ENCODE results near the gene TIAM2. TPM values are rescaled to one million over a fixed set of nuclear protein-coding genes. Genes with fewer than 3 reads are reported as not detected.

The TIAM2 gene
- total and polyA plus RNA-seq, 9 of the 15 experiments (the other 6 are each of a cell fraction or from before 2014, with no cell fraction given) = 0.73 to 6.5 (median 4.3) TPM

GRCh38 chr6:155064303-155064702 lies 69.2 kb downstream of the TIAM2 start (continued):
- TF ChIP-seq, protein P1, sequence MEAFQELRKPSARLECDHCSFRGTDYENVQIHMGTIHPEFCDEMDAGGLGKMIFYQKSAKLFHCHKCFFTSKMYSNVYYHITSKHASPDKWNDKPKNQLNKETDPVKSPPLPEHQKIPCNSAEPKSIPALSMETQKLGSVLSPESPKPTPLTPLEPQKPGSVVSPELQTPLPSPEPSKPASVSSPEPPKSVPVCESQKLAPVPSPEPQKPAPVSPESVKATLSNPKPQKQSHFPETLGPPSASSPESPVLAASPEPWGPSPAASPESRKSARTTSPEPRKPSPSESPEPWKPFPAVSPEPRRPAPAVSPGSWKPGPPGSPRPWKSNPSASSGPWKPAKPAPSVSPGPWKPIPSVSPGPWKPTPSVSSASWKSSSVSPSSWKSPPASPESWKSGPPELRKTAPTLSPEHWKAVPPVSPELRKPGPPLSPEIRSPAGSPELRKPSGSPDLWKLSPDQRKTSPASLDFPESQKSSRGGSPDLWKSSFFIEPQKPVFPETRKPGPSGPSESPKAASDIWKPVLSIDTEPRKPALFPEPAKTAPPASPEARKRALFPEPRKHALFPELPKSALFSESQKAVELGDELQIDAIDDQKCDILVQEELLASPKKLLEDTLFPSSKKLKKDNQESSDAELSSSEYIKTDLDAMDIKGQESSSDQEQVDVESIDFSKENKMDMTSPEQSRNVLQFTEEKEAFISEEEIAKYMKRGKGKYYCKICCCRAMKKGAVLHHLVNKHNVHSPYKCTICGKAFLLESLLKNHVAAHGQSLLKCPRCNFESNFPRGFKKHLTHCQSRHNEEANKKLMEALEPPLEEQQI (IDR thresholded peaks at IDR 0.05) = no peak

- no peak overlapping the region for H3K4me3 ChIP-seq
- ChIA-PET CTCF (ENCODE audit: low intra/inter-chr PET ratio) (no interaction called here), POLR2A (interaction anchor here (0.9 kb wide), 1 partner anchor 9 kb away, joined by 6 read pairs; no protein-coding TSS in a partner anchor)
- intact Hi-C loops (cut with micrococcal nuclease) (no loop called here), in situ Hi-C loops (cut with MboI) (no loop called here)
- H3K27ac ChIP-seq (ENCODE audit: extremely low read depth, low read depth, low read length) = no peak overlapping the region
- FAIRE-seq = no peak
- H3K36me3 ChIP-seq (ENCODE audit: control insufficient read depth, insufficient read depth, low read length) = no peaks in the 10 kb centered on the region
- no peak overlapping the region for H3K9ac ChIP-seq (ENCODE audit: insufficient read depth in 1 of 2, low read depth in 2 of 2, low read length in 2 of 2)
- BruUV-seq (replicated peaks) = no TSS peak
- no peaks in the 10 kb centered on the region for H3K9me1 ChIP-seq (ENCODE audit: control insufficient read depth, insufficient read depth, low read length)
- no peak overlapping the region for H3K4me2 ChIP-seq (ENCODE audit: insufficient read depth, low read length)
- no peaks in the 10 kb centered on the region for H4K20me1 ChIP-seq (replicated peaks; ENCODE audit: control insufficient read depth, insufficient read depth, low read length)
- peaks cover 37 to 45% of the 10 kb centered on the region in 2 experiments for H3K27me3 ChIP-seq (ENCODE audit: control insufficient read depth in 2 of 2, insufficient read depth in 2 of 2, low read length in 2 of 2)
- DNase-seq (ENCODE audit: extremely low read depth in 1 of 4, low spot score in 3 of 4) = no peak
- no peaks in the 10 kb centered on the region for H3K9me3 ChIP-seq (replicated peaks; ENCODE audit: control insufficient read depth, insufficient read depth, low read depth, low read length)
- H3K4me1 ChIP-seq (replicated peaks in 1 of 2; ENCODE audit: control insufficient read depth in 2 of 2, insufficient read depth in 2 of 2, low read length in 2 of 2) = no peaks in the 10 kb centered on the region
- no peaks in the 10 kb centered on the region for H3K79me2 ChIP-seq (ENCODE audit: control insufficient read depth, insufficient read depth, low read length)
- H2AFZ ChIP-seq (ENCODE audit: low read depth, low read length) = no peak overlapping the region
- no peak for ATAC-seq
- WGBS (ENCODE audit: insufficient coverage, low coverage, missing lambda C conversion rate) = 6% methylated on average over 6 of the region's 6 CpGs
- no peak for TF ChIP-seq ZNF668 (CRISPR knock-in tag; IDR thresholded peaks at IDR 0.05)
- TF ChIP-seq, protein P2, sequence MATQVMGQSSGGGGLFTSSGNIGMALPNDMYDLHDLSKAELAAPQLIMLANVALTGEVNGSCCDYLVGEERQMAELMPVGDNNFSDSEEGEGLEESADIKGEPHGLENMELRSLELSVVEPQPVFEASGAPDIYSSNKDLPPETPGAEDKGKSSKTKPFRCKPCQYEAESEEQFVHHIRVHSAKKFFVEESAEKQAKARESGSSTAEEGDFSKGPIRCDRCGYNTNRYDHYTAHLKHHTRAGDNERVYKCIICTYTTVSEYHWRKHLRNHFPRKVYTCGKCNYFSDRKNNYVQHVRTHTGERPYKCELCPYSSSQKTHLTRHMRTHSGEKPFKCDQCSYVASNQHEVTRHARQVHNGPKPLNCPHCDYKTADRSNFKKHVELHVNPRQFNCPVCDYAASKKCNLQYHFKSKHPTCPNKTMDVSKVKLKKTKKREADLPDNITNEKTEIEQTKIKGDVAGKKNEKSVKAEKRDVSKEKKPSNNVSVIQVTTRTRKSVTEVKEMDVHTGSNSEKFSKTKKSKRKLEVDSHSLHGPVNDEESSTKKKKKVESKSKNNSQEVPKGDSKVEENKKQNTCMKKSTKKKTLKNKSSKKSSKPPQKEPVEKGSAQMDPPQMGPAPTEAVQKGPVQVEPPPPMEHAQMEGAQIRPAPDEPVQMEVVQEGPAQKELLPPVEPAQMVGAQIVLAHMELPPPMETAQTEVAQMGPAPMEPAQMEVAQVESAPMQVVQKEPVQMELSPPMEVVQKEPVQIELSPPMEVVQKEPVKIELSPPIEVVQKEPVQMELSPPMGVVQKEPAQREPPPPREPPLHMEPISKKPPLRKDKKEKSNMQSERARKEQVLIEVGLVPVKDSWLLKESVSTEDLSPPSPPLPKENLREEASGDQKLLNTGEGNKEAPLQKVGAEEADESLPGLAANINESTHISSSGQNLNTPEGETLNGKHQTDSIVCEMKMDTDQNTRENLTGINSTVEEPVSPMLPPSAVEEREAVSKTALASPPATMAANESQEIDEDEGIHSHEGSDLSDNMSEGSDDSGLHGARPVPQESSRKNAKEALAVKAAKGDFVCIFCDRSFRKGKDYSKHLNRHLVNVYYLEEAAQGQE (IDR thresholded peaks at IDR 0.05; ENCODE audit: borderline replicate concordance) = no peak
- TF ChIP-seq, protein P2 (CRISPR knock-in tag; IDR thresholded peaks at IDR 0.05; ENCODE audit: low read depth) = no peak
- no peak for TF ChIP-seq YBX1 (IDR thresholded peaks at IDR 0.05)
- TF ChIP-seq, protein P3, sequence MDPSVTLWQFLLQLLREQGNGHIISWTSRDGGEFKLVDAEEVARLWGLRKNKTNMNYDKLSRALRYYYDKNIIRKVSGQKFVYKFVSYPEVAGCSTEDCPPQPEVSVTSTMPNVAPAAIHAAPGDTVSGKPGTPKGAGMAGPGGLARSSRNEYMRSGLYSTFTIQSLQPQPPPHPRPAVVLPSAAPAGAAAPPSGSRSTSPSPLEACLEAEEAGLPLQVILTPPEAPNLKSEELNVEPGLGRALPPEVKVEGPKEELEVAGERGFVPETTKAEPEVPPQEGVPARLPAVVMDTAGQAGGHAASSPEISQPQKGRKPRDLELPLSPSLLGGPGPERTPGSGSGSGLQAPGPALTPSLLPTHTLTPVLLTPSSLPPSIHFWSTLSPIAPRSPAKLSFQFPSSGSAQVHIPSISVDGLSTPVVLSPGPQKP (CRISPR knock-in tag; IDR thresholded peaks at IDR 0.05) = no peak
- no peak for TF ChIP-seq NCOA2 (IDR thresholded peaks at IDR 0.05; ENCODE audit: partially characterized antibody in 2 of 2)
- TF ChIP-seq CBX2 (IDR thresholded peaks at IDR 0.05; ENCODE audit: insufficient read depth, low read length, poor library complexity, severe bottlenecking) = no peak
Measured at GRCh38 chr6:155066361-155066760, 71.2 kb downstream of the TIAM2 start.

All from K562 (cell line).